ENCODE measurements around the gene ACOT4.
A peak's percentile ranks its signal among the peaks of the same experiment; 100 is the strongest.
"Not testable (repeated sequence)": the region's sequence is repeated elsewhere in the genome, so short reads cannot be mapped to it uniquely, and the experiment has no call there.

The ACOT4 gene

GRCh38 chr14:73582102-73582979 lies 9.3 kb upstream of the ACOT4 start:
- DNase-seq = not testable (repeated sequence)

GRCh38 chr14:73588695-73589094 lies 3.0 kb upstream of the ACOT4 start:
- DNase-seq = no peak

- DNase-seq = no peak
These were observed 2.6 kb upstream of the ACOT4 start for GRCh38 chr14:73589116-73589515.

GRCh38 chr14:73590673-73591004 lies 1.0 kb upstream of the ACOT4 start:
- DNase-seq = not testable (repeated sequence)

GRCh38 chr14:73594491-73594890 lies 2.8 kb downstream of the ACOT4 start:
- no peak for DNase-seq

- DNase-seq = no peak
These were observed 7.8 kb downstream of the ACOT4 start for GRCh38 chr14:73599499-73599898.

- no peak for DNase-seq
These were observed 11.3 kb downstream of the ACOT4 start for GRCh38 chr14:73602994-73603393.

GRCh38 chr14:73606271-73606670 lies 14.6 kb downstream of the ACOT4 start:
- no peak for DNase-seq

GRCh38 chr14:73607241-73607640 lies 15.6 kb downstream of the ACOT4 start:
- no peak for DNase-seq

- DNase-seq = peak; percentile 42
These were observed 19.0 kb downstream of the ACOT4 start for GRCh38 chr14:73610687-73611086.

- peak; percentile 72 for DNase-seq
These were observed 20.8 kb downstream of the ACOT4 start, which contains the start of gene ACOT6 for GRCh38 chr14:73612339-73613045. TSS of gene ACOT6 (plus strand) at chr14:73612517. CDS start at chr14:73612572, 55 bp downstream.

- no peak for DNase-seq
These were observed 21.3 kb downstream of the ACOT4 start for GRCh38 chr14:73613046-73613383.

GRCh38 chr14:73613419-73613963 lies 21.8 kb downstream of the ACOT4 start:
- no peak for DNase-seq

GRCh38 chr14:73616831-73617230 lies 25.2 kb downstream of the ACOT4 start:
- DNase-seq = no peak

- DNase-seq = no peak
These were observed 27.9 kb downstream of the ACOT4 start for GRCh38 chr14:73619524-73619923.

- DNase-seq = no peak
These were observed 28.6 kb downstream of the ACOT4 start for GRCh38 chr14:73620268-73620667.

- no peak for DNase-seq
These were observed 31.9 kb downstream of the ACOT4 start for GRCh38 chr14:73623504-73624054.

GRCh38 chr14:73625706-73626105 lies 34.0 kb downstream of the ACOT4 start:
- no peak for DNase-seq

GRCh38 chr14:73627151-73627558 lies 35.5 kb downstream of the ACOT4 start:
- no peak for DNase-seq

GRCh38 chr14:73630009-73630780 lies 38.5 kb downstream of the ACOT4 start:
- no peak for DNase-seq

GRCh38 chr14:73633116-73634010 lies 41.7 kb downstream of the ACOT4 start:
- DNase-seq = peak; percentile 68
